Panc1 (cell line): ENCODE results near the gene TRPC6.

Experiments
- POLR2AphosphoS5 ChIP-seq: IDR thresholded peaks from 2 replicates; pipeline ENCODE4 v1.6.1; 2012; ENCODE audit warnings: mild to moderate bottlenecking, low read depth, low read length, moderate library complexity
- SIN3A ChIP-seq: IDR thresholded peaks from 2 replicates; pipeline ENCODE4 v1.6.1; 2012; ENCODE audit warnings: low read depth, mild to moderate bottlenecking, low read length, moderate library complexity, borderline replicate concordance; ENCODE audit not compliant: insufficient read depth
- TCF7L2 ChIP-seq: IDR thresholded peaks from 2 replicates; pipeline ENCODE4 v1.6.1; 2011; ENCODE audit warnings: mild to moderate bottlenecking, low read depth, low read length, inconsistent platforms
- TF ChIP-seq, protein P1 (sequence below): fragments of 450-650 bp; IDR thresholded peaks from 2 replicates; pipeline ENCODE4 v1.5.1; 2017; ENCODE audit warnings: mild to moderate bottlenecking
- TF ChIP-seq, protein P2 (sequence below), 2 experiments: IDR thresholded peaks; 2 replicates each; pipeline ENCODE4 v1.6.1; 2011 to 2012; ENCODE audit warnings: low read depth in 2 of 2, control low read depth in 1 of 2, low read length in 1 of 2, mild to moderate bottlenecking in 1 of 2, moderate library complexity in 1 of 2; ENCODE audit not compliant: insufficient read depth in 1 of 2

DNA sequence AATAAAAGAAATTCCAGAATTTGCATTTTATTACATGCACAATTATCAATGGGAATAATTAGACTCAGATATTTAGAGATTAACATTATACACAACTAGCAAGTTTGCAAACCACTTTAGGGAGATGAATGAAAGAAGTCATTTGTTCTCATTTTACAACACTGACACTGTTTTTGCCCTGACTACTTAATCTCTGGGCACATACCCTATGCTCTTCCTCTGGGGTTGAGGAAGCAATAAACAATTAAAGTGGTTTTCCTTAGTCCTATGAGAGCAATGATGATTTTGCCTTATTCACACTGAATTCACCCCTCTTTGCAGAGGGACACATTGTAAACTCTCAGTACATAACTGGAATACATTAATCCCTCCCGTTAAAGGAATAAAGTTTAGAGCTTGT is 72.7 kb downstream of the TRPC6 start:
- TF ChIP-seq, protein P1, sequence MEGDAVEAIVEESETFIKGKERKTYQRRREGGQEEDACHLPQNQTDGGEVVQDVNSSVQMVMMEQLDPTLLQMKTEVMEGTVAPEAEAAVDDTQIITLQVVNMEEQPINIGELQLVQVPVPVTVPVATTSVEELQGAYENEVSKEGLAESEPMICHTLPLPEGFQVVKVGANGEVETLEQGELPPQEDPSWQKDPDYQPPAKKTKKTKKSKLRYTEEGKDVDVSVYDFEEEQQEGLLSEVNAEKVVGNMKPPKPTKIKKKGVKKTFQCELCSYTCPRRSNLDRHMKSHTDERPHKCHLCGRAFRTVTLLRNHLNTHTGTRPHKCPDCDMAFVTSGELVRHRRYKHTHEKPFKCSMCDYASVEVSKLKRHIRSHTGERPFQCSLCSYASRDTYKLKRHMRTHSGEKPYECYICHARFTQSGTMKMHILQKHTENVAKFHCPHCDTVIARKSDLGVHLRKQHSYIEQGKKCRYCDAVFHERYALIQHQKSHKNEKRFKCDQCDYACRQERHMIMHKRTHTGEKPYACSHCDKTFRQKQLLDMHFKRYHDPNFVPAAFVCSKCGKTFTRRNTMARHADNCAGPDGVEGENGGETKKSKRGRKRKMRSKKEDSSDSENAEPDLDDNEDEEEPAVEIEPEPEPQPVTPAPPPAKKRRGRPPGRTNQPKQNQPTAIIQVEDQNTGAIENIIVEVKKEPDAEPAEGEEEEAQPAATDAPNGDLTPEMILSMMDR = no peak
- TF ChIP-seq, protein P2, sequence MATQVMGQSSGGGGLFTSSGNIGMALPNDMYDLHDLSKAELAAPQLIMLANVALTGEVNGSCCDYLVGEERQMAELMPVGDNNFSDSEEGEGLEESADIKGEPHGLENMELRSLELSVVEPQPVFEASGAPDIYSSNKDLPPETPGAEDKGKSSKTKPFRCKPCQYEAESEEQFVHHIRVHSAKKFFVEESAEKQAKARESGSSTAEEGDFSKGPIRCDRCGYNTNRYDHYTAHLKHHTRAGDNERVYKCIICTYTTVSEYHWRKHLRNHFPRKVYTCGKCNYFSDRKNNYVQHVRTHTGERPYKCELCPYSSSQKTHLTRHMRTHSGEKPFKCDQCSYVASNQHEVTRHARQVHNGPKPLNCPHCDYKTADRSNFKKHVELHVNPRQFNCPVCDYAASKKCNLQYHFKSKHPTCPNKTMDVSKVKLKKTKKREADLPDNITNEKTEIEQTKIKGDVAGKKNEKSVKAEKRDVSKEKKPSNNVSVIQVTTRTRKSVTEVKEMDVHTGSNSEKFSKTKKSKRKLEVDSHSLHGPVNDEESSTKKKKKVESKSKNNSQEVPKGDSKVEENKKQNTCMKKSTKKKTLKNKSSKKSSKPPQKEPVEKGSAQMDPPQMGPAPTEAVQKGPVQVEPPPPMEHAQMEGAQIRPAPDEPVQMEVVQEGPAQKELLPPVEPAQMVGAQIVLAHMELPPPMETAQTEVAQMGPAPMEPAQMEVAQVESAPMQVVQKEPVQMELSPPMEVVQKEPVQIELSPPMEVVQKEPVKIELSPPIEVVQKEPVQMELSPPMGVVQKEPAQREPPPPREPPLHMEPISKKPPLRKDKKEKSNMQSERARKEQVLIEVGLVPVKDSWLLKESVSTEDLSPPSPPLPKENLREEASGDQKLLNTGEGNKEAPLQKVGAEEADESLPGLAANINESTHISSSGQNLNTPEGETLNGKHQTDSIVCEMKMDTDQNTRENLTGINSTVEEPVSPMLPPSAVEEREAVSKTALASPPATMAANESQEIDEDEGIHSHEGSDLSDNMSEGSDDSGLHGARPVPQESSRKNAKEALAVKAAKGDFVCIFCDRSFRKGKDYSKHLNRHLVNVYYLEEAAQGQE (IDR thresholded peaks at IDR 0.05; ENCODE audit: insufficient read depth in 1 of 2, low read depth in 2 of 2, low read length in 1 of 2) = no peak
- no peak for TF ChIP-seq POLR2AphosphoS5
- TF ChIP-seq SIN3A = no peak
- no peak for TF ChIP-seq TCF7L2
